ENCODE measurements around the gene DCC. TPM values are rescaled to one million over a fixed set of nuclear protein-coding genes. Genes with fewer than 3 reads are reported as not detected.

The DCC gene
- total and polyA plus RNA-seq, 10 donors: 0.03 to 9.2 (median 0.91) TPM; not detected in 1

DNA sequence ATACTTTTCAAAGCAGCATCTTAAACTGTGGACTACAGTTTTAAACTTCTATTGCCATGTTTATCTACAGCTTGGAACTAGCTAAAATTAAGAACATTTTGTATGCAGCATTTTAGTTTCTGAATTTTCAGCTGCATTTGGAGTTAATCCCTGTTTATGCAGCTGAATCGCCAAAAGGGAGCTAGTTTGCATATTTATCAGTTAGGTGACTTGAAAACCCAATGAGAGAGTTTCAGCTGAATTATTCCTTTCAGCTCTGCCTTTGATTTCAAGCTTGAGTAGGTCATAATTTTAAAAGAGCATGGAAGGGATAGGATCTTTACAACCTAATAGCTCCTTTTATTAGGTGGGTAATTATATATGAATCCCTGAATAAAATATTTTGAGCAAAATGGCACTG, 1191.9 kb downstream of the DCC start:
- no peak overlapping the region for H3K27ac ChIP-seq
- no peaks in the 10 kb centered on the region for H3K4me1 ChIP-seq
- TF ChIP-seq POLR2AphosphoS5 (IDR thresholded peaks at IDR 0.05): no peak
- TF ChIP-seq, protein P1, sequence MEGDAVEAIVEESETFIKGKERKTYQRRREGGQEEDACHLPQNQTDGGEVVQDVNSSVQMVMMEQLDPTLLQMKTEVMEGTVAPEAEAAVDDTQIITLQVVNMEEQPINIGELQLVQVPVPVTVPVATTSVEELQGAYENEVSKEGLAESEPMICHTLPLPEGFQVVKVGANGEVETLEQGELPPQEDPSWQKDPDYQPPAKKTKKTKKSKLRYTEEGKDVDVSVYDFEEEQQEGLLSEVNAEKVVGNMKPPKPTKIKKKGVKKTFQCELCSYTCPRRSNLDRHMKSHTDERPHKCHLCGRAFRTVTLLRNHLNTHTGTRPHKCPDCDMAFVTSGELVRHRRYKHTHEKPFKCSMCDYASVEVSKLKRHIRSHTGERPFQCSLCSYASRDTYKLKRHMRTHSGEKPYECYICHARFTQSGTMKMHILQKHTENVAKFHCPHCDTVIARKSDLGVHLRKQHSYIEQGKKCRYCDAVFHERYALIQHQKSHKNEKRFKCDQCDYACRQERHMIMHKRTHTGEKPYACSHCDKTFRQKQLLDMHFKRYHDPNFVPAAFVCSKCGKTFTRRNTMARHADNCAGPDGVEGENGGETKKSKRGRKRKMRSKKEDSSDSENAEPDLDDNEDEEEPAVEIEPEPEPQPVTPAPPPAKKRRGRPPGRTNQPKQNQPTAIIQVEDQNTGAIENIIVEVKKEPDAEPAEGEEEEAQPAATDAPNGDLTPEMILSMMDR (IDR thresholded peaks at IDR 0.05 in 8 of 11, conservative IDR thresholded peaks at IDR 0.05 in 3 of 11): no peak
- TF ChIP-seq POLR2A (IDR thresholded peaks at IDR 0.05): no peak
- H3K9me3 ChIP-seq: no peaks in the 10 kb centered on the region
- no peak for DNase-seq
- H3K27me3 ChIP-seq (replicated peaks in 1 of 7): no peaks in the 10 kb centered on the region
- no peaks in the 10 kb centered on the region for H3K36me3 ChIP-seq
- no peak overlapping the region for H3K4me3 ChIP-seq
- WGBS, 5 donors: 56 to 74% (median 61%) methylated on average over 1 of the region's 1 CpG
- intact Hi-C loops (cut with DNase I; ENCODE audit: low total_unique reads): no loop called here

DNA sequence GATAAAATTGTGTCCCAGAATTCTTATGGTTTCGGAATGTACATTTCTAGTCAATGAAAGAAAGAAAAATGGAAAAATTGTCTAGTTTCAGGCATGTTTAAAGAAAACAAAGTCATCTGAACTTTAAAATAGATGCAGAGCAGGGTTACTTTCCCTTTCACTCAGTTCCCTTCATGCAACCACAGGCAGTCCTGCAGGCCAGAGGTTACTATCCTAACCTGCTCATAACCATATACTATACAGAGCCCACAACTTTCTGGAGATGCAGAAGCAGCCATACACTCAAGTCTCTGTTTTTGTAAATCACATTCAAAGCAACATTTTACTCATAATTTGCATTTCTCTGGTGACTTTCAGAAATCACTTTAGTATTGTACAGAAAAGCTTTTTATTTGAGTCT, 1194.2 kb downstream of the DCC start:
- no peak overlapping the region for H3K4me3 ChIP-seq
- DNase-seq: no peak
- TF ChIP-seq POLR2A (IDR thresholded peaks at IDR 0.05) (no peak), POLR2AphosphoS5 (IDR thresholded peaks at IDR 0.05) (no peak)
- TF ChIP-seq, protein P1 (IDR thresholded peaks at IDR 0.05 in 8 of 11, conservative IDR thresholded peaks at IDR 0.05 in 3 of 11): no peak
- H3K36me3 ChIP-seq: no peaks in the 10 kb centered on the region
- intact Hi-C loops (cut with DNase I; ENCODE audit: low total_unique reads): no loop called here
- H3K9me3 ChIP-seq: no peaks in the 10 kb centered on the region
- no peak overlapping the region for H3K27ac ChIP-seq
- H3K4me1 ChIP-seq: no peaks in the 10 kb centered on the region
- WGBS, 5 donors: 72 to 90% (median 81%) methylated on average over 1 of the region's 1 CpG
- no peaks in the 10 kb centered on the region for H3K27me3 ChIP-seq (replicated peaks in 1 of 7)

DNA sequence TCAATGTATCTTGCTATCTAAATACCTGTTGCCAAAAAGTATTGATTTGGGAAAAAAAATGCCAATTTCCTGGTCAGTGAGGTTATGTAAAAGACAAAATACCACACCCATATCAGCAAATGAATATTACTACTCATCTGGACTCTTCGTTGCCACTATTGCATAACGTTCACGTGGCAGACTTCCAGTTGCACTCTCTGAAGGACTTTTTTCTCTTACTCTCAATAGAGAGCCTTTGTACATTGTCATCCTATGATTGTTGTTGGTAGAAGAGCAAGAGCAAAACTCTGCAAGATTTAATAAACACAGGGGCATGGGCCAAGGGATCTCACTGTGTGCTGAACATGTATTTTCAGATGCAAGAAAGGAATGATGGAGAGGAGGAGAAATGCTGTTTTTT, 1194.7 kb downstream of the DCC start:
- Histone ChIP-seq H3K9me3 (no peaks in the 10 kb centered on the region), H3K4me3 (no peak overlapping the region), H3K27ac (no peak overlapping the region), H3K36me3 (no peaks in the 10 kb centered on the region), H3K4me1 (no peaks in the 10 kb centered on the region), H3K27me3 (replicated peaks in 1 of 7) (no peaks in the 10 kb centered on the region)
- intact Hi-C loops (cut with DNase I; ENCODE audit: low total_unique reads): no loop called here
- TF ChIP-seq, protein P1 (IDR thresholded peaks at IDR 0.05 in 8 of 11, conservative IDR thresholded peaks at IDR 0.05 in 3 of 11): no peak
- TF ChIP-seq POLR2A (IDR thresholded peaks at IDR 0.05): no peak
- TF ChIP-seq POLR2AphosphoS5 (IDR thresholded peaks at IDR 0.05): no peak
- no peak for DNase-seq
- 61 to 82% (median 74%) methylated on average over 3 of the region's 3 CpGs for WGBS, 5 donors

DNA sequence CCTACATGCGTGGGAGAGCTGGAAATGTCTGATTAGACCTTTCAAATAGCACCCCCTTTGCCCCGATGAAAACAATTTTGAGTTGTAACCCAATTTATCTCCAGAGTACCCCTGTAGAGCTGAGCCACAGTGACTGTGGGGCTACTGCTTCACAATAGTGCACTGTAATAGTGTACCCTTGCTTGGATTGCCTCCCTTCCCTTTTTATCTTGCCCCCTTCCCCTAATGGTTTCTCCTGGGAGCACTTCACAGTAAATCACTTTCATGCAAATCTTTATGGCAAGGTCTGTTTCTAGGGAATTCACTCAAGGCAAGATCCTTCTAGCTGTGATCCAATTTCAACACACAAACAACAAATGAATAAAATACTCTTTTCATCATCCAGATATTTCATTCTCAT, 1196.9 kb downstream of the DCC start:
- Histone ChIP-seq H3K36me3 (no peaks in the 10 kb centered on the region), H3K9me3 (no peaks in the 10 kb centered on the region), H3K4me3 (no peak overlapping the region), H3K27ac (no peak overlapping the region), H3K4me1 (no peaks in the 10 kb centered on the region), H3K27me3 (replicated peaks in 1 of 7) (no peaks in the 10 kb centered on the region)
- intact Hi-C loops (cut with DNase I; ENCODE audit: low total_unique reads): no loop called here
- no peak for DNase-seq
- TF ChIP-seq POLR2A (IDR thresholded peaks at IDR 0.05) (no peak), POLR2AphosphoS5 (IDR thresholded peaks at IDR 0.05) (no peak)
- TF ChIP-seq, protein P1 (IDR thresholded peaks at IDR 0.05 in 8 of 11, conservative IDR thresholded peaks at IDR 0.05 in 3 of 11): no peak
- 73 to 85% (median 78%) methylated on average over 2 of the region's 2 CpGs for WGBS, 5 donors

All from spleen (tissue), 11 donors.